ENCODE results near the gene DCST2.
A peak's percentile ranks its signal among the peaks of the same experiment; 100 is the strongest.

DCST2 gene

GRCh38 chr1:155026588-155026987, 7.0 kb downstream of the DCST2 start:
- no peak for DNase-seq (ENCODE audit: low read depth in 2 of 2)

GRCh38 chr1:155026154-155026553, 7.4 kb downstream of the DCST2 start:
- DNase-seq (ENCODE audit: low read depth in 2 of 2), result no peak

DNA sequence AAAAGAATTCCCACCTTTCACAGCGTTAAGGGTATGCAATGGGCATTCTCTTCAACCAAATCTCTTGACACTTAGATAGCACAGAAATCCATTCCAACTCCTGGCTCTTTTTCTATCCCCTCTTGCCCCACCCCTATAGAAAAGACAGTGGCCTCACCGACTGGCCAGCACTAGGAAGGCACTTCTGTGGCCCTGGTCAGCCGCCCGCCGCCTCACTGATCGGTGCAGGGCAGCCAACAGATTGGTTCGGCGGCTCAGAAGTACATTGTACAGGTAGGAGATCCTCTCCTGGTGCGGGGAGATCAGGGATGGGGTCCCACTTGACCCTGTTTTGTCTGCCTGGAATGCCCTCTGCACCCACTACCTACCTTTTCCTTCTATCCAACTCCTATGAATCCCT, 9.3 kb downstream of the DCST2 start:
- no peak for DNase-seq (ENCODE audit: low read depth in 2 of 2)

- DNase-seq (ENCODE audit: low read depth in 2 of 2), result no peak
These were observed 10.0 kb downstream of the DCST2 start for GRCh38 chr1:155023627-155024026.

DNA sequence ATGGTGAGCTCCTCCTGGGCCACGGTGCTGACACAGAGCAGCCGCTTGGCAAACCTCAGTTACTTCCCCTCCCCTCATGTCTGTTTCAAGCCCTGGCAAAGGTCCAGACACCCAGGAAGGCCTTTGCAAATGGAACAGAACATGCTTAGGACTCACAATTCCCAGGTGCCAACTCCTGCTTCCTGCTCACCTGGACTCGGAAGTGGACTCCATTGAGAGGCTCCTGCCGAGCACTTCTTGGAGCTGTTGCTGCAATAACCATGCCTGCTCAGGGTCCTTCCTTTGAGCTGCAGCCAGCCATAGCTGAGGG, 10.7 kb downstream of the DCST2 start:
- no peak for DNase-seq (ENCODE audit: low read depth in 2 of 2)

GRCh38 chr1:155022136-155022926, 11.2 kb downstream of the DCST2 start:
- no peak for DNase-seq (ENCODE audit: low read depth in 2 of 2)

GRCh38 chr1:155019377-155020245, 14.0 kb downstream of the DCST2 start:
- no peak for DNase-seq (ENCODE audit: low read depth in 2 of 2)

DNA sequence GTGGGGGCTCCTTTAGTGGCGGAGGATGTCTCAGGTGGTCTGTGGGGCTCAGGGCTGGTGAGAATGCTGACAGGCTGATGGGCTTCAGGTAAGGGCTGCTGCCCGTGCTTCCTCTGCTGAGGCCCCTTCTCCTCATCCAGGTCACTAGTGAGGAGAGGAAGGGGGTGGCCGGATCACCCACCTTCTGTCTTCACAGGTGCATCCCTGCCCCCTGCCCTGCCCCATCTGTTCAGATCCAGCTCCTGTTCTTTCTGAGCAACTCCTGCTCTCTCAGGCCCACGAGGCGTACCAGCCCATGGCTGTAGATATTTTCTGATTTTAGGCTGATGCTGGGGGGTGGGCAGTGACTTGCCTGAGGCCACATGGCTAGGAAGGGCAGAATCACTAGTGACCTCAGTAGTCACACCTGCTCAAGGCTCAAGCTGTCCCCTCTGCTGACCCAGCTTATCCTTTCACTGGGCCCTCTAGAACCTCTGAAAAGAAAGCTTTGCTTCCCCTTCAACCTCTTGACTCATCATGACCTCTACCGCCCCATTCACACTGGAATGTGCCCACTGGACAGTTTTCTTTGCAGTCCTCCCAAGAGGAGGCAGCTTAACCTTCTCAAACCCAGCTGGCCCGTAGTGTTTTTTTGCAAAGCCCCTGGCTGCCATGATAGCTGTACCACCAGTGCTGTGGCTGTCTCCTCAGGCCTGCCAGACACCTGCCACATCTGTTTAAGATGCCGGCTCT, 14.8 kb downstream of the DCST2 start:
- DNase-seq (ENCODE audit: low read depth in 2 of 2), result no peak

GRCh38 chr1:155017946-155018316, 15.7 kb downstream of the DCST2 start:
- DNase-seq (ENCODE audit: low read depth in 2 of 2), result no peak

DNA sequence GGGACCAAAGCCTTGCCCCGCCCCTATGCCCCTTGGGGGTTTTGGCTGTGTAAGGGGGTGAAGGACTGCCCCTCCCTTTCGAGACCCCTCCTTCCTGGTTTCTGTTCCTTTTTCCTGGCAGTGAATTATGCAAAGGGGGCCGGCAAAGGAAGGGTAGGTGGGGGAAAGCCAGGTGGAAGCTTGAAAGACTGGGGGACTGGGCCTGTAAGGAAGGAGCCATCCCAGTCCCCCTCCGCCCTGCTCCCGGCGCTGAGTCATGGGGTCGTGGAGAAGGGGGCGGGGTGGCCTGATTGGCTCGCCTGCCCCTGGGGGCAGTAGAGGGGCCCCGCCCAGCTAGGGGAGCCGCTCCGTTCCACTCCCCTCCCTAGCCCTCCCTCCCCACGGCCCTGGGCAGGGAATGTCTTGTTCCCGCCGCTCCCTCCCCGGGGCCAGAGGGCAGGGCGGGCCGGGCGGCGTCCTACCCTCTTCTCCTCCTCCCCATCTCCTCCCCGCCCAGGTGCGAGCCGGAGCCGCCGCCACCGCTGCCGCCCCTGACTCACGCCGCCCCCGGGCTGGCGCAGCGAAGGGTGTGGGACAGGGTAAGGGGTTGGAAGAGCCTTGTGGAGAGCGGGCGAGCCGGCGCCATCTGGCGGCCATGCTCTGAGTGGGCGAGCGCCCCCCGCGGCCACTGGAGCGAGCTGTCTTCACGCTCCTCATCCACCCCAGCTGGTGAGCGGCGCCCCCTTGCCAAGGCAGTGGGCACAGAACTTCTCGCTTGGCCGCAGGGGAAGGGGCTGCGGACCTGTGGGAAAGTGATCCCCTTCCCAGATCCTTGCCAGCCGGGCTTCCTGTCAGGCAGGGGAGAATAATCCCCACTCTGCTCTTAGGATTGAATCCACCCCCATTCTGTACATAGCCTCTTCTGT, 16.3 kb downstream of the DCST2 start:
- peak; percentile 87 to 90 for DNase-seq (ENCODE audit: low read depth in 2 of 2)

- no peak for DNase-seq (ENCODE audit: low read depth in 2 of 2)
These were observed 17.2 kb downstream of the DCST2 start for GRCh38 chr1:155016231-155016831.

- DNase-seq (ENCODE audit: low read depth in 2 of 2), result no peak
These were observed 17.9 kb downstream of the DCST2 start for GRCh38 chr1:155015527-155016230.

- no peak for DNase-seq (ENCODE audit: low read depth in 2 of 2)
These were observed 18.7 kb downstream of the DCST2 start for GRCh38 chr1:155014709-155015508.

- DNase-seq (ENCODE audit: low read depth in 2 of 2), result no peak
These were observed 19.9 kb downstream of the DCST2 start for GRCh38 chr1:155013632-155014031.

- no peak for DNase-seq (ENCODE audit: low read depth in 2 of 2)
These were observed 20.6 kb downstream of the DCST2 start for GRCh38 chr1:155012776-155013602.

GRCh38 chr1:155012026-155012546, 21.5 kb downstream of the DCST2 start:
- no peak for DNase-seq (ENCODE audit: low read depth in 2 of 2)

DNA sequence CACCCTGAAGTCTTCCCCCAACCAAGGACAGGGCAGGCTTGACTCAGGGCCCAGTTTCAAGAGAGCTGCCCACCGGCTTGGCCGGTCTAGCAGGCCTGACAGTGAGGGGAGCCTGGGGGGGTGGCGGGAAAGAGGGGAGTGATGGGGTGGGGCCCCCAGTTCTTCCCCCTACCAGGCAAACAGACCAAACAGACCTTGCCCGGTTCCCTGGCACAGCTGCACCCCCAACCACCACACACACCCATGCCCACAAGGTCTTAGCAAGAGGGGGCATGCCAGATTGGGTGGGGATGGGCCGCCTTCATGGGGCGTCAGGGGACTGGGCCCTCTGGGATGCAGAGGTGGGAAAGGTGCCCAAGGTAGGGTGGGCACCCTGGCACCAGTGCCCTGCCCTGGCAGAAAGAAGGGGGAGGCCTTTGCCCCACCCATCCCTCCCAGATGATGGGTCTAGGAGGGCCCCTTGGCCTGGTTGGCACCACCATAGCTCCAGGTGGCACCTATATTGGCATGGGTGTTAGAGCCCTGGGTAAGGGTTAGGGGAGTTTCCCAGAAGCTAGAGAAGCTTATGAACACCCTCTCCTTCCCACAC, 22.1 kb downstream of the DCST2 start:
- no peak for DNase-seq (ENCODE audit: low read depth in 2 of 2)

- DNase-seq (ENCODE audit: low read depth in 2 of 2), result no peak
These were observed 22.6 kb downstream of the DCST2 start for GRCh38 chr1:155011004-155011416.

Data from activated CD4-positive, alpha-beta T cell treated with anti-CD3 and anti-CD28 coated beads for 24 hours (primary cell).